ENCODE data around the gene CAMTA1.

DNA sequence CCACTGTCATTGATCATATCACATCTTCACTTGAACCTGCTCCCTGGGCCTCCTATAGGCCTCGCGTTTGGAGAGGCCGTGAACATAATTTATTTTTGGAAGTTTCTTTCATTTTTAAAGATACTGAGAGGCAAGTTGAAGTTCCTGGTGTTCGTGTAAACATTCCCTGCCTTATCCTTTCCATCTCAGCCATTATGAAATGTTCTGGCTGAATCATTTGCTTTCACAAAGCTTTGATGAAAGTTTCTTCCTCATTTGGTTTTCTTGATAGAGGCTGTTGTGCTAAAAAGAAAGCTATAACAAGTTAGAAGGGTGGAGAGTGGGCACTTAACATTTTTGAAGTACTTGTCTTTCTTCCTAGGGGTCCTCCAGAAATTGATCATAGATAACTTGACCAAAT lies 15.5 kb downstream of the CAMTA1 start:
- TF ChIP-seq, protein P1, sequence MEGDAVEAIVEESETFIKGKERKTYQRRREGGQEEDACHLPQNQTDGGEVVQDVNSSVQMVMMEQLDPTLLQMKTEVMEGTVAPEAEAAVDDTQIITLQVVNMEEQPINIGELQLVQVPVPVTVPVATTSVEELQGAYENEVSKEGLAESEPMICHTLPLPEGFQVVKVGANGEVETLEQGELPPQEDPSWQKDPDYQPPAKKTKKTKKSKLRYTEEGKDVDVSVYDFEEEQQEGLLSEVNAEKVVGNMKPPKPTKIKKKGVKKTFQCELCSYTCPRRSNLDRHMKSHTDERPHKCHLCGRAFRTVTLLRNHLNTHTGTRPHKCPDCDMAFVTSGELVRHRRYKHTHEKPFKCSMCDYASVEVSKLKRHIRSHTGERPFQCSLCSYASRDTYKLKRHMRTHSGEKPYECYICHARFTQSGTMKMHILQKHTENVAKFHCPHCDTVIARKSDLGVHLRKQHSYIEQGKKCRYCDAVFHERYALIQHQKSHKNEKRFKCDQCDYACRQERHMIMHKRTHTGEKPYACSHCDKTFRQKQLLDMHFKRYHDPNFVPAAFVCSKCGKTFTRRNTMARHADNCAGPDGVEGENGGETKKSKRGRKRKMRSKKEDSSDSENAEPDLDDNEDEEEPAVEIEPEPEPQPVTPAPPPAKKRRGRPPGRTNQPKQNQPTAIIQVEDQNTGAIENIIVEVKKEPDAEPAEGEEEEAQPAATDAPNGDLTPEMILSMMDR (optimal IDR thresholded peaks at IDR 0.05 in 1 of 3, IDR thresholded peaks at IDR 0.05 in 1 of 3, conservative IDR thresholded peaks at IDR 0.05 in 1 of 3; ENCODE audit: extremely low read depth in 1 of 3, insufficient read depth in 2 of 3, low read length in 3 of 3): no peak
- no peak for TF ChIP-seq EZH2 (IDR thresholded peaks at IDR 0.05; ENCODE audit: low read length)

All from keratinocyte (primary cell).